Neural progenitor cell (in vitro differentiated cells): Measurements from ENCODE around the gene SYCN. TPM values are rescaled to one million over a fixed set of nuclear protein-coding genes. Genes with fewer than 3 reads are reported as not detected.

Source experiments
- DNase-seq: peaks from one replicate; pipeline ENCODE4 v3.0.0-alpha.2; 2016; ENCODE audit warnings: low spot score
- H2AFZ ChIP-seq: fragments of 200-600 bp; sonication (generic); replicated peaks from 2 replicates; pipeline ENCODE4 v1.6.1; 2016; ENCODE audit warnings: antibody characterized with exemption
- H3F3A ChIP-seq: fragments of 200-600 bp; sonication (generic); 2 replicates; pipeline ENCODE4 v1.6.1; 2016; ENCODE audit warnings: antibody characterized with exemption, low read depth
- H3K27ac ChIP-seq: fragments of 200-600 bp; sonication (generic); 2 replicates; pipeline ENCODE4 v1.5.1; 2016; ENCODE audit warnings: mild to moderate bottlenecking
- H3K27me3 ChIP-seq: fragments of 200-600 bp; sonication (generic); 2 replicates; pipeline ENCODE4 v1.6.1; 2016; ENCODE audit warnings: mild to moderate bottlenecking, moderate library complexity
- H3K36me3 ChIP-seq: fragments of 200-600 bp; sonication (generic); 2 replicates; pipeline ENCODE4 v1.5.1; 2016
- H3K4me1 ChIP-seq: fragments of 200-600 bp; sonication (generic); 2 replicates; pipeline ENCODE4 v1.6.1; 2016; ENCODE audit warnings: mixed run types
- H3K4me2 ChIP-seq: fragments of 200-600 bp; sonication (generic); 2 replicates; pipeline ENCODE4 v1.6.1; 2016
- H3K4me3 ChIP-seq: fragments of 200-600 bp; sonication (generic); 2 replicates; pipeline ENCODE4 v1.5.1; 2016
- H3K79me2 ChIP-seq: fragments of 200-600 bp; sonication (generic); 2 replicates; pipeline ENCODE4 v1.6.1; 2016; ENCODE audit warnings: low read depth
- H3K9ac ChIP-seq: fragments of 200-600 bp; sonication (generic); 2 replicates; pipeline ENCODE4 v1.6.1; 2016
- H3K9me3 ChIP-seq: fragments of 200-600 bp; sonication (generic); 2 replicates; pipeline ENCODE4 v1.5.1; 2016; ENCODE audit warnings: low read depth
- H4K20me1 ChIP-seq: fragments of 200-600 bp; sonication (generic); 2 replicates; pipeline ENCODE4 v1.6.1; 2016; ENCODE audit warnings: low read depth
- H3K27ac Mint-ChIP-seq: 3 replicates; pipeline ENCODE4 v1.8.0; 2021; ENCODE audit warnings: mixed read lengths
- H3K27me3 Mint-ChIP-seq: 2 replicates; pipeline ENCODE4 v1.8.0; 2022; ENCODE audit warnings: low read depth, mild to moderate bottlenecking, inconsistent platforms, moderate library complexity, mixed read lengths; ENCODE audit not compliant: insufficient read depth
- H3K36me3 Mint-ChIP-seq: 3 replicates; pipeline ENCODE4 v1.8.0; 2021; ENCODE audit warnings: mixed read lengths
- H3K4me1 Mint-ChIP-seq: 3 replicates; pipeline ENCODE4 v1.8.0; 2021; ENCODE audit warnings: mixed read lengths
- H3K4me3 Mint-ChIP-seq: 3 replicates; pipeline ENCODE4 v1.8.0; 2021; ENCODE audit warnings: mild to moderate bottlenecking, moderate library complexity, mixed read lengths
- H3K9me3 Mint-ChIP-seq: 3 replicates; pipeline ENCODE4 v1.8.0; 2020; ENCODE audit warnings: mixed read lengths
- EZH2 ChIP-seq: fragments of 200-600 bp; sonication (generic); IDR thresholded peaks from 2 replicates; pipeline ENCODE4 v1.6.1; 2017; ENCODE audit warnings: antibody characterized with exemption, mild to moderate bottlenecking, moderate library complexity
- EZH2phosphoT487 ChIP-seq: fragments of 200-600 bp; sonication (generic); IDR thresholded peaks from 2 replicates; pipeline ENCODE4 v1.6.1; 2017; ENCODE audit warnings: antibody characterized with exemption
- total RNA-seq: library from RNA; depleted of rRNA; stranded (reverse); fragments of >200 nt; gene quantifications from 2 replicates; pipeline ENCODE4 v1.2.3, GENCODE V29; 2015; ENCODE audit warnings: low replicate concordance
- TF ChIP-seq, protein P1 (sequence below): fragments of 200-600 bp; sonication (generic); IDR thresholded peaks from 2 replicates; pipeline ENCODE4 v1.5.1; 2017; ENCODE audit warnings: antibody characterized with exemption, mild to moderate bottlenecking

The SYCN gene
- total RNA-seq, 1 donor from 2014 or later: not detected

DNA sequence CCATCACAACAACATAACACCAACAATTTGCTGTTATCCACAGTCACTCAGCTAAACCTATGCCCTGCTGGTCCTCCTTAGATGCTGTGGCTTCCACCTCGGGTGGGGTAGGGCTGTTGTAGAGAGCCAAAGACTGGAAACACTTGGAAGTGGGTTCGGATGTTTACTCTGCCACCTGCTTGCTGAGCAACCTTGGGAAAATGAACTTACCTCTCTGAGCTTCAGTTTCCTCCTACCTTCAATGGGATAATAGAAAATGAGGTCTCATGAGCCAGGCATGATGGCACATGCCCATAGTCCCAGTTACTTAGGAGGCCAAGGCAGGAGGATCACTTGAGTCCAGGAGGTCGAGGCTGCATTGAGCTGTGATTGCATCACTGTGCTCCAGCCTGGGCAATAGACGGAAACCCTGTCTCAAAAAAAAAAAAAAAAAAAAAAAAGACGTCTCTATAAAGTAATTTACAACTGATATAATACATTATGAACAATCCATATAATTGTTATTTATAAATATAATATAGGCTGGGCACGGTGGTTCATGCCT, 3.3 kb upstream of the SYCN start:
- Mint-ChIP-seq H3K36me3 (no peaks in the 10 kb centered on the region), H3K4me3 (no peak overlapping the region), H3K27me3 (peaks cover 10% of the 10 kb centered on the region), H3K9me3 (no peaks in the 10 kb centered on the region), H3K4me1 (no peaks in the 10 kb centered on the region), H3K27ac (no peak overlapping the region)
- no peaks in the 10 kb centered on the region for H3F3A ChIP-seq
- H3K4me2 ChIP-seq: no peak overlapping the region
- no peaks in the 10 kb centered on the region for H3K9me3 ChIP-seq
- no peaks in the 10 kb centered on the region for H3K79me2 ChIP-seq
- no peaks in the 10 kb centered on the region for H4K20me1 ChIP-seq
- no peak overlapping the region for H3K27ac ChIP-seq
- no peak overlapping the region for H3K9ac ChIP-seq
- H3K4me3 ChIP-seq: no peak overlapping the region
- TF ChIP-seq EZH2phosphoT487 (no peak), EZH2 (no peak)
- TF ChIP-seq, protein P1, sequence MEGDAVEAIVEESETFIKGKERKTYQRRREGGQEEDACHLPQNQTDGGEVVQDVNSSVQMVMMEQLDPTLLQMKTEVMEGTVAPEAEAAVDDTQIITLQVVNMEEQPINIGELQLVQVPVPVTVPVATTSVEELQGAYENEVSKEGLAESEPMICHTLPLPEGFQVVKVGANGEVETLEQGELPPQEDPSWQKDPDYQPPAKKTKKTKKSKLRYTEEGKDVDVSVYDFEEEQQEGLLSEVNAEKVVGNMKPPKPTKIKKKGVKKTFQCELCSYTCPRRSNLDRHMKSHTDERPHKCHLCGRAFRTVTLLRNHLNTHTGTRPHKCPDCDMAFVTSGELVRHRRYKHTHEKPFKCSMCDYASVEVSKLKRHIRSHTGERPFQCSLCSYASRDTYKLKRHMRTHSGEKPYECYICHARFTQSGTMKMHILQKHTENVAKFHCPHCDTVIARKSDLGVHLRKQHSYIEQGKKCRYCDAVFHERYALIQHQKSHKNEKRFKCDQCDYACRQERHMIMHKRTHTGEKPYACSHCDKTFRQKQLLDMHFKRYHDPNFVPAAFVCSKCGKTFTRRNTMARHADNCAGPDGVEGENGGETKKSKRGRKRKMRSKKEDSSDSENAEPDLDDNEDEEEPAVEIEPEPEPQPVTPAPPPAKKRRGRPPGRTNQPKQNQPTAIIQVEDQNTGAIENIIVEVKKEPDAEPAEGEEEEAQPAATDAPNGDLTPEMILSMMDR: no peak
- no peak for DNase-seq
- no peaks in the 10 kb centered on the region for H3K4me1 ChIP-seq
- no peaks in the 10 kb centered on the region for H3K36me3 ChIP-seq
- H2AFZ ChIP-seq: no peak overlapping the region
- H3K27me3 ChIP-seq: peaks cover 20% of the 10 kb centered on the region

DNA sequence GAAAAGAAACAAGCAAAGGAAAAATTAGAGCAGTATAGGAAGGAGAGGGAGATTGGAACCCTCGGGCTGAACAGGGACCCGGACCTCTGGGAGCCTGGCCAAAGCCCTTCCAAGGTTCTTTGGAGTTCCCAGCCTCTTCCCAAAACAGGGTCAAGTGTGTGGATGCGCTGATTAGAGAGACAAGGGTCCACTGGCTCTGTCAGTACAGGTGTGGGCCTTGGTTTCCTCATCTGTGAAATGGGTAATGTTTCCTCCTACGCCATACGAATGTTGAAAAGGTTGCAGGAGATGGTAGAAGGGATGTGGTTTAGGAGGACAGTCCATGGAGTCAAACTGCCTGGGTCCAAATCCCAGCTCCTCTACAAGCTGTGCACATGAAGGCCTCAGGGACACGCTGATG, 2.1 kb upstream of the SYCN start:
- H3K79me2 ChIP-seq: no peaks in the 10 kb centered on the region
- H3K36me3 ChIP-seq: no peaks in the 10 kb centered on the region
- TF ChIP-seq, protein P1: no peak
- TF ChIP-seq EZH2phosphoT487 (no peak), EZH2 (no peak)
- H3K9me3 ChIP-seq: no peaks in the 10 kb centered on the region
- Mint-ChIP-seq H3K27ac (no peak overlapping the region), H3K36me3 (no peaks in the 10 kb centered on the region), H3K4me1 (peaks cover 5% of the 10 kb centered on the region), H3K4me3 (no peak overlapping the region), H3K9me3 (no peaks in the 10 kb centered on the region), H3K27me3 (peaks cover 13% of the 10 kb centered on the region)
- H3K27me3 ChIP-seq: peaks cover 20% of the 10 kb centered on the region
- H3K4me1 ChIP-seq: no peaks in the 10 kb centered on the region
- no peak overlapping the region for H3K4me2 ChIP-seq
- no peak overlapping the region for H2AFZ ChIP-seq
- H4K20me1 ChIP-seq: no peaks in the 10 kb centered on the region
- H3K4me3 ChIP-seq: no peak overlapping the region
- no peak overlapping the region for H3K27ac ChIP-seq
- H3F3A ChIP-seq: no peaks in the 10 kb centered on the region
- no peak overlapping the region for H3K9ac ChIP-seq
- DNase-seq: no peak

DNA sequence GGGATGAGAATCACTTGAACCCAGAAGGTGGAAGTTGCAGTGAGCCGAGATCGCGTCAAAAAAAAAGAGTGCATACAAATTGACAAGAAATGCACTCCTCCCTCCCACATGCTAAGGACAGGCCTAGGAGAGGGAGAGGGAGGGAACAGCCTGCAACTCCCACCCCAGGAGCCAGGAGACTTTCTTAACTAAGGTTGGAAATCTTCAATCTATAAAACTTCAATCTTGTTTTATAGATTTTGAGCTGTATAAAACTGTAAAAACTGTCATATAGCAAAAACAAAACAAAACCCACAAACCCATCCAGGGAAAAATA, 1.3 kb upstream of the SYCN start:
- H3K27ac ChIP-seq: no peak overlapping the region
- H3K79me2 ChIP-seq: no peaks in the 10 kb centered on the region
- H3K4me2 ChIP-seq: no peak overlapping the region
- TF ChIP-seq EZH2phosphoT487: no peak
- TF ChIP-seq, protein P1: no peak
- H3K36me3 Mint-ChIP-seq: no peaks in the 10 kb centered on the region
- H4K20me1 ChIP-seq: no peaks in the 10 kb centered on the region
- H2AFZ ChIP-seq: no peak overlapping the region
- H3K27ac Mint-ChIP-seq: peak overlapping the region; percentile 29
- DNase-seq: no peak
- no peak overlapping the region for H3K4me3 ChIP-seq
- H3F3A ChIP-seq: no peaks in the 10 kb centered on the region
- H3K27me3 ChIP-seq: peaks cover 20% of the 10 kb centered on the region
- H3K9me3 Mint-ChIP-seq: no peaks in the 10 kb centered on the region
- no peaks in the 10 kb centered on the region for H3K36me3 ChIP-seq
- H3K27me3 Mint-ChIP-seq: peaks cover 11% of the 10 kb centered on the region
- no peak overlapping the region for H3K9ac ChIP-seq
- no peaks in the 10 kb centered on the region for H3K4me1 ChIP-seq
- H3K4me3 Mint-ChIP-seq: peak overlapping the region; percentile 15
- peaks cover 10% of the 10 kb centered on the region for H3K4me1 Mint-ChIP-seq
- no peaks in the 10 kb centered on the region for H3K9me3 ChIP-seq
